ENCODE results near the gene CDCA5. TPM values are rescaled to one million over a fixed set of nuclear protein-coding genes. Genes with fewer than 3 reads are reported as not detected.

The CDCA5 gene
- polyA plus RNA-seq, 1 of the 3 experiments (the other 2 are of a cell fraction) = 16.3 TPM

DNA sequence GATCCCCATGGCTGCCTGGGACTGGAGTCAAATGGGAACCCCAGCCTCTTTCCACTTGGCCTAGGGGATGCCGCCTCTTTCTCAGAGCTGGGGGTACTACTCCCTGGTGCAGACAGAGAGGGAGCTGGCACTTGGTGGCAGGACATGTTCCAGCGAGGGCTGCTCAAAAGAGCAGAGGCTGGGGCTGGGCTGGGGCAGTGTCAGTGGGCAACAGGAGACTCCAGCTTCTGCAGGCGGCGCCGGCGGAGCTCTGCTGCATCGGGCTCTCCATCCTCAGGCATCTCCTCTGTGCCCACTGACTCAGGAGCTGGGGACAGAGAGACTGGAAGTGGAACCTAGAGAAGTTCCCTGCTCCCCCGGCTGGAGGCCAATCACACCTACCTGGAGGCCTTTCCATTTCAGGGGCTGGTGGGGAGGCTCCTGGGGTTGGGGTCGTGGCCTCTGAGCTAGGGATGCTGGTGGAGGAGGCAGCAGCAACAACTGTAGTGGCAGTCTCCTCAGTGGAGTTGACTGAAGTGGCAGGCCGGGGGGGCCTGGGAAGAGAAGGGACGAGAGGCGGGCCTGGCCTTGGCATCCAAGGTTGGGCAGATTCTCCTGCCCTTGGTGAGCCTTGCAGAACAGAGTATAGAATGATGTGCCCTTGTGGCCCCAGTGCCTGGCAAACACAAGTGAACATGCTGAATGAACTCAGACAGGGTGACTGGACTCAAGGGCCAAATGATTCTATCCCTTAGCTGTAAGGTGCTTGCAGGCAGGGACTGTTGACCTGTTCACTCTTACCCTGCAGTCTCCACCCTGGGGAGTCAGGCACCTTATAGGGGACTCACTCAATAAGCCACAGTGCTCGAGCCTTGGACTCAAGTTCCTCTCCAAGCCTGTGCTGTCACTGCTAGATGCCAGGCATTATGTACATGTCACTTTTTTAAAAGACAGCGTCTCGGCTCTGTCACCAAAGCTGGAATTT, 44.6 kb upstream of the CDCA5 start:
- no peaks in the 10 kb centered on the region for H3K27me3 ChIP-seq (ENCODE audit: insufficient read depth)
- H3F3A ChIP-seq (replicated peaks; ENCODE audit: insufficient read depth) = peaks cover 10% of the 10 kb centered on the region
- DNase-seq = no peak
- H3K9ac ChIP-seq = no peak overlapping the region
- no peak overlapping the region for H3K4me2 ChIP-seq
- no peak overlapping the region for H3K4me3 ChIP-seq (ENCODE audit: low read depth in 2 of 2, low read length in 1 of 2)
- ChIA-PET POLR2A (interaction anchor here (0.5 to 1.6 kb wide), 4 partner anchors 16 to 572 kb away, joined by 4 to 5 read pairs (median 4); no protein-coding TSS in a partner anchor), CTCF (interaction anchor here (1.7 to 4.3 kb wide), 3 partner anchors 11 to 18 kb away, joined by 7 to 22 read pairs (median 10); partner anchors contain the start of genes TM7SF2 and ZNHIT2)
- H2AFZ ChIP-seq (ENCODE audit: low read depth) = no peak overlapping the region
- peaks cover 38% of the 10 kb centered on the region for H3K79me2 ChIP-seq (ENCODE audit: insufficient read depth)
- H3K27ac ChIP-seq (ENCODE audit: low read depth in 2 of 2, low read length in 1 of 2) = no peak overlapping the region
- TF ChIP-seq MXI1 (IDR thresholded peaks at IDR 0.05; ENCODE audit: low read depth, low read length) (no peak), NRF1 (IDR thresholded peaks at IDR 0.05; ENCODE audit: low read depth, low read length) (no peak), YY1 (IDR thresholded peaks at IDR 0.05; ENCODE audit: low read depth) (no peak), FOSL2 (IDR thresholded peaks at IDR 0.05; ENCODE audit: borderline replicate concordance, low read depth) (no peak), MEF2A (IDR thresholded peaks at IDR 0.05; ENCODE audit: borderline replicate concordance, low read depth) (no peak), EZH2phosphoT487 (IDR thresholded peaks at IDR 0.05; ENCODE audit: borderline replicate concordance, low read depth) (no peak), GABPA (IDR thresholded peaks at IDR 0.05; ENCODE audit: low read depth) (no peak), CHD2 (IDR thresholded peaks at IDR 0.05; ENCODE audit: low read length, partially characterized antibody) (no peak), JUND (IDR thresholded peaks at IDR 0.05) (no peak), SIN3A (IDR thresholded peaks at IDR 0.05; ENCODE audit: borderline replicate concordance, low read depth, low read length) (no peak), FOXJ3 (CRISPR knock-in tag; IDR thresholded peaks at IDR 0.05) (no peak), RFX5 (IDR thresholded peaks at IDR 0.05; ENCODE audit: low read length) (no peak), RAD21 (IDR thresholded peaks at IDR 0.05; ENCODE audit: low read length) (no peak), TAF1 (IDR thresholded peaks at IDR 0.05; ENCODE audit: borderline replicate concordance, low read depth, low read length) (no peak)
- TF ChIP-seq, protein P1, sequence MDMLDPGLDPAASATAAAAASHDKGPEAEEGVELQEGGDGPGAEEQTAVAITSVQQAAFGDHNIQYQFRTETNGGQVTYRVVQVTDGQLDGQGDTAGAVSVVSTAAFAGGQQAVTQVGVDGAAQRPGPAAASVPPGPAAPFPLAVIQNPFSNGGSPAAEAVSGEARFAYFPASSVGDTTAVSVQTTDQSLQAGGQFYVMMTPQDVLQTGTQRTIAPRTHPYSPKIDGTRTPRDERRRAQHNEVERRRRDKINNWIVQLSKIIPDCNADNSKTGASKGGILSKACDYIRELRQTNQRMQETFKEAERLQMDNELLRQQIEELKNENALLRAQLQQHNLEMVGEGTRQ (IDR thresholded peaks at IDR 0.05; ENCODE audit: borderline replicate concordance, low read depth, low read length) = no peak
- TF ChIP-seq, protein P2, sequence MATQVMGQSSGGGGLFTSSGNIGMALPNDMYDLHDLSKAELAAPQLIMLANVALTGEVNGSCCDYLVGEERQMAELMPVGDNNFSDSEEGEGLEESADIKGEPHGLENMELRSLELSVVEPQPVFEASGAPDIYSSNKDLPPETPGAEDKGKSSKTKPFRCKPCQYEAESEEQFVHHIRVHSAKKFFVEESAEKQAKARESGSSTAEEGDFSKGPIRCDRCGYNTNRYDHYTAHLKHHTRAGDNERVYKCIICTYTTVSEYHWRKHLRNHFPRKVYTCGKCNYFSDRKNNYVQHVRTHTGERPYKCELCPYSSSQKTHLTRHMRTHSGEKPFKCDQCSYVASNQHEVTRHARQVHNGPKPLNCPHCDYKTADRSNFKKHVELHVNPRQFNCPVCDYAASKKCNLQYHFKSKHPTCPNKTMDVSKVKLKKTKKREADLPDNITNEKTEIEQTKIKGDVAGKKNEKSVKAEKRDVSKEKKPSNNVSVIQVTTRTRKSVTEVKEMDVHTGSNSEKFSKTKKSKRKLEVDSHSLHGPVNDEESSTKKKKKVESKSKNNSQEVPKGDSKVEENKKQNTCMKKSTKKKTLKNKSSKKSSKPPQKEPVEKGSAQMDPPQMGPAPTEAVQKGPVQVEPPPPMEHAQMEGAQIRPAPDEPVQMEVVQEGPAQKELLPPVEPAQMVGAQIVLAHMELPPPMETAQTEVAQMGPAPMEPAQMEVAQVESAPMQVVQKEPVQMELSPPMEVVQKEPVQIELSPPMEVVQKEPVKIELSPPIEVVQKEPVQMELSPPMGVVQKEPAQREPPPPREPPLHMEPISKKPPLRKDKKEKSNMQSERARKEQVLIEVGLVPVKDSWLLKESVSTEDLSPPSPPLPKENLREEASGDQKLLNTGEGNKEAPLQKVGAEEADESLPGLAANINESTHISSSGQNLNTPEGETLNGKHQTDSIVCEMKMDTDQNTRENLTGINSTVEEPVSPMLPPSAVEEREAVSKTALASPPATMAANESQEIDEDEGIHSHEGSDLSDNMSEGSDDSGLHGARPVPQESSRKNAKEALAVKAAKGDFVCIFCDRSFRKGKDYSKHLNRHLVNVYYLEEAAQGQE (IDR thresholded peaks at IDR 0.05; ENCODE audit: low read depth, low read length) = no peak
- TF ChIP-seq, protein P3, sequence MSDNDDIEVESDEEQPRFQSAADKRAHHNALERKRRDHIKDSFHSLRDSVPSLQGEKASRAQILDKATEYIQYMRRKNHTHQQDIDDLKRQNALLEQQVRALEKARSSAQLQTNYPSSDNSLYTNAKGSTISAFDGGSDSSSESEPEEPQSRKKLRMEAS (IDR thresholded peaks at IDR 0.05; ENCODE audit: low read depth) = no peak
- TF ChIP-seq, protein P4, sequence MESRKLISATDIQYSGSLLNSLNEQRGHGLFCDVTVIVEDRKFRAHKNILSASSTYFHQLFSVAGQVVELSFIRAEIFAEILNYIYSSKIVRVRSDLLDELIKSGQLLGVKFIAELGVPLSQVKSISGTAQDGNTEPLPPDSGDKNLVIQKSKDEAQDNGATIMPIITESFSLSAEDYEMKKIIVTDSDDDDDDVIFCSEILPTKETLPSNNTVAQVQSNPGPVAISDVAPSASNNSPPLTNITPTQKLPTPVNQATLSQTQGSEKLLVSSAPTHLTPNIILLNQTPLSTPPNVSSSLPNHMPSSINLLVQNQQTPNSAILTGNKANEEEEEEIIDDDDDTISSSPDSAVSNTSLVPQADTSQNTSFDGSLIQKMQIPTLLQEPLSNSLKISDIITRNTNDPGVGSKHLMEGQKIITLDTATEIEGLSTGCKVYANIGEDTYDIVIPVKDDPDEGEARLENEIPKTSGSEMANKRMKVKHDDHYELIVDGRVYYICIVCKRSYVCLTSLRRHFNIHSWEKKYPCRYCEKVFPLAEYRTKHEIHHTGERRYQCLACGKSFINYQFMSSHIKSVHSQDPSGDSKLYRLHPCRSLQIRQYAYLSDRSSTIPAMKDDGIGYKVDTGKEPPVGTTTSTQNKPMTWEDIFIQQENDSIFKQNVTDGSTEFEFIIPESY (IDR thresholded peaks at IDR 0.05; ENCODE audit: borderline replicate concordance, low read depth) = no peak
- no peaks in the 10 kb centered on the region for H3K9me2 ChIP-seq
- H3K36me3 ChIP-seq (replicated peaks in 1 of 2; ENCODE audit: control insufficient read depth in 1 of 2, insufficient read depth in 2 of 2, low read length in 1 of 2) = peaks cover 25 to 77% of the 10 kb centered on the region in 2 experiments
- H4K20me1 ChIP-seq (ENCODE audit: insufficient read depth) = no peaks in the 10 kb centered on the region; the same call in 1 of the 2 replicates
- H3K9me3 ChIP-seq = no peaks in the 10 kb centered on the region
- peaks cover 0 to 15% of the 10 kb centered on the region in 2 experiments; a peak in 2 of 4 replicates for H3K4me1 ChIP-seq (ENCODE audit: control insufficient read depth in 1 of 2, insufficient read depth in 2 of 2, low read depth in 1 of 2, low read length in 1 of 2)
- 95% methylated on average over 6 of the region's 15 CpGs for WGBS (ENCODE audit: low lambda C conversion rate)

All from SK-N-SH (cell line).